ENCODE data around the gene VPS25.
"Not testable (repeated sequence)": the region's sequence is repeated elsewhere in the genome, so short reads cannot be mapped to it uniquely, and the experiment has no call there.

VPS25 gene

GRCh38 chr17:42767512-42767911 lies 5.7 kb upstream of the VPS25 start:
- FAIRE-seq (no peak), DNase-seq (ENCODE audit: extremely low spot score, insufficient read length, low read depth) (no peak)

DNA sequence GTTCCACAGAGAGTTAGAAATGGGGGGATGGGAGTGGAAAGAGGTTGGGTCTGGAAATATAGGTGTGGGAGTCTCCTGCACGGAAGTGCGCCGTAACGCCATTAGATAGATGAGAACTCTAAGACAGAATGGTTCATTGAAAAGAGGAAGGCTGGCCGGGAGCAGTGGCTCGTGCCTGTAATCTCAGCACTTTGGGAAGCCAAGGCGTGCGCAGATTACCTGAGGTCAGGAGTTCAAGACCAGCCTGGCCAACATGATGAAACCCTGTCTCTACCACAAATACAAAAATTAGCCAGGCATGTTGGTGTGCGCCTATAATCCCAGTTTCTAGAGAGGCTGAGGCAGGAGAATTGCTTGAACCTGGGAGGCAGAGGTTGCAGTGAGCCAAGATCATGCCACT lies 5.2 kb upstream of the VPS25 start:
- FAIRE-seq; DNase-seq (ENCODE audit: extremely low spot score, insufficient read length, low read depth): not testable (repeated sequence)

DNA sequence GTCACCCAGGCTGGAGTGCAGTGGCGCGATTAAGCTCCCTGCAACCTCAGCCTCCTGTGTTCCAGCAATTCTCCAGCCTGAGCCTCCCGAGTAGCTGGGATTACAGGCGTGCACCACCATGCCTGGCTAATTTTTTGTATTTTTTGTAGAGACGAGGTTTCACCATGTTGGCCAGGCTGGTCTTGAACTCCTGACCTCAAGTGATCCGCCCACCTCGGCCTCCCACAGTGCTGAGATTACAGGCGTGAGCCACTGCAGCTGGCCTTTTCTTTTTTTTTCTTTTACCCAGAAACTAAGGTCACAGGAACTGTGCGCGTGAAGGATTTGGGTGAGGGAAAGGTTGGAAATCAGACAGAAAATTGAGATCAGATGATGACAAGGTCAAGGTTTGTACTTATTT lies 3.3 kb upstream of the VPS25 start:
- FAIRE-seq; DNase-seq (ENCODE audit: extremely low spot score, insufficient read length, low read depth): not testable (repeated sequence)

- no peak for FAIRE-seq
Measured at GRCh38 chr17:42772945-42773289, 332 bp upstream of the VPS25 start.

GRCh38 chr17:42774066-42774745 lies 957 bp downstream of the VPS25 start:
- DNase-seq (ENCODE audit: extremely low spot score, insufficient read length, low read depth) (no peak), FAIRE-seq (no peak)

More at GRCh38 chr17:42772945-42773289, 332 bp upstream of the VPS25 start:
- no peak for DNase-seq (ENCODE audit: extremely low spot score, insufficient read length, low read depth)

DNA sequence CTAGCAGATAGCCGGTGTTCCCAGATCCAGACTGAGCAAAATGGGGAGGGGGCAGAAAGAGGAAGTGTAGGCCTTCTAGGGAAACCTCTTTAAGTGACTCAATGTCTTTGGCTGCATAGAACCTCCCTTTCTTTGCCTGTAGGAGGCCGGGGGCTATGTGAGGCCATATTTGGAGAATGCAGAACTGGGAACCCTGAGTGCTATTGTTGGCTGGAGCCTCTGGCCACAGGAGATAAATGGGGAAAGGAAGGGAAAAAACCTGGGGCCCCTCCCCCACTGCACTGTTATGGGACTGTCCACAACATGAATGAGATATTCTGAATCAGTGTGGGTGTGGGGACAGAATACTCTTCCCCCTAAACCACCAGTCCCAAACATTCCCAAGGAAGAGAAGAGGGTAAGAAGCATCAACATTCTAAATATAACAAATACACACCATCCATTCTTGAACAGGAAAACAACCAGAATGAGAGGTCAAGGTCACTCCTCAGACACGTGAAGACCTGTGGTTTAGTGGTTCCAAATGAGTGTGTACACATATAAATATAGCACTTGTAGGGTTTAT lies 2.4 kb downstream of the VPS25 start:
- DNase-seq (ENCODE audit: extremely low spot score, insufficient read length, low read depth): no peak
- FAIRE-seq: no peak

DNA sequence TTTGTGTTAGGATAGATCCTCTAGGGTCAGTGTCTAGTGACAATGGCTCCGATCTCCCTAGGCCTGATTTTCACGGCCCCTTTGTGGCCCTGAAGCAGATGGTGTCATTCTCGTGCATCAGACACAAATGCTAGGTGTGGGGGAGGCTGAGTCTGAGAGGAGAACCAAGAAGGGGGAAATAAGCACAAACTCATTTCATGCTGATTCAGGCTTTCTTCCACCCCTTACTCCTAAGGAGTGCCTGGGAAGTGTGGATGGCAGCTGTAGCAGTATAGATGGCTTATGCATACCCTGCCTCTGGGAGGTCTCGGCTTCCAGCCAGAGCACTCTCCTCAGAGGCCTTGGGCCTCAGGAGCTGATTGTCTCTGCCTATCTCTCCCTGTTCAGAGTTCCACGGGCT lies 5.3 kb downstream of the VPS25 start:
- no peak for DNase-seq (ENCODE audit: extremely low spot score, insufficient read length, low read depth)
- no peak for FAIRE-seq

- FAIRE-seq (no peak), DNase-seq (ENCODE audit: extremely low spot score, insufficient read length, low read depth) (no peak)
Measured at GRCh38 chr17:42779304-42779935, 6.2 kb downstream of the VPS25 start.

DNA sequence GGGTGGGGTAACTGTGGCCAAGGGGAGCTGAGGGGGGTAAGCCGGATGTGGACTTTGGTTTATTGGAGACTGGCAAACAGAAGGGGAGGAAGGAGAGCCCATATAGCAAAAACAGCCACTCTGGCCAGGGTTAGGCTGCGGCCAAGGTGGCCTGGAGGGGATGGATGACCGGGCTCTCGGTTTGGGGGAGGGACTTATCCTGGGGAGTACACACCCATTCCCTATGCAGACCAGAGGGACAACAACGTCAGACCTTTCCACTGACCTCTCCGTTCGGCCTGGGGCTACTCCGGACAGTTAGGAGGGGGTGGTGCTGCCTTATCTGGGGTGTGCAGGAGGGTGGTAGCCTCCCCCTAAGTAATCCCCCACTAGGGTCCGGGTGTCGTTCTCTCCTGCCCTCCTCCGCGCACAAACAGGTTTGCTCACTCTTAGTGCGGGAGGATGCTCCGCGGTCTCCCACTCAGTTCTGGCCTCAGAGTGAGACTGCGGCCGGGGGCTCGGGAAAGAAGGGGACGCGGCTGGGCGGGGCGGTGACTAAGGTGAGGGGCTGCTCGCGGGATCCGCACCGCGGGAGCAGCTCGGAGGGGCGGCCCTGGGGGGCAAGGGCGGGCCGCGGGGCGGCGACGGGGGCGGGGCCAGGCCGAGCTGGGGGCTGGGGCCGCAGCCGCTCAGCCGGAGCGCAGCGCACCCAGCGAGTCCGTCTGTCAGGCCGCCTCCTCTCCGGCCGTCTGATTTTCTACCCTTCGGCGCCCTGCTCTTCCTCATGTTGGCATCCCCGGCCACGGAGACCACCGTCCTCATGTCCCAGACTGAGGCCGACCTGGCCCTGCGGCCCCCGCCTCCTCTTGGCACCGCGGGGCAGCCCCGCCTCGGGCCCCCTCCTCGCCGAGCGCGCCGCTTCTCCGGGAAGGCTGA lies 6.9 kb downstream of the VPS25 start, which contains the start of gene WNK4:
WNK4 (plus strand) TSS at position 675 of the 915 bp plus-strand sequence; CDS start at position 764, 89 bp downstream.
- no peak for DNase-seq (ENCODE audit: extremely low spot score, insufficient read length, low read depth)
- FAIRE-seq: no peak

DNA sequence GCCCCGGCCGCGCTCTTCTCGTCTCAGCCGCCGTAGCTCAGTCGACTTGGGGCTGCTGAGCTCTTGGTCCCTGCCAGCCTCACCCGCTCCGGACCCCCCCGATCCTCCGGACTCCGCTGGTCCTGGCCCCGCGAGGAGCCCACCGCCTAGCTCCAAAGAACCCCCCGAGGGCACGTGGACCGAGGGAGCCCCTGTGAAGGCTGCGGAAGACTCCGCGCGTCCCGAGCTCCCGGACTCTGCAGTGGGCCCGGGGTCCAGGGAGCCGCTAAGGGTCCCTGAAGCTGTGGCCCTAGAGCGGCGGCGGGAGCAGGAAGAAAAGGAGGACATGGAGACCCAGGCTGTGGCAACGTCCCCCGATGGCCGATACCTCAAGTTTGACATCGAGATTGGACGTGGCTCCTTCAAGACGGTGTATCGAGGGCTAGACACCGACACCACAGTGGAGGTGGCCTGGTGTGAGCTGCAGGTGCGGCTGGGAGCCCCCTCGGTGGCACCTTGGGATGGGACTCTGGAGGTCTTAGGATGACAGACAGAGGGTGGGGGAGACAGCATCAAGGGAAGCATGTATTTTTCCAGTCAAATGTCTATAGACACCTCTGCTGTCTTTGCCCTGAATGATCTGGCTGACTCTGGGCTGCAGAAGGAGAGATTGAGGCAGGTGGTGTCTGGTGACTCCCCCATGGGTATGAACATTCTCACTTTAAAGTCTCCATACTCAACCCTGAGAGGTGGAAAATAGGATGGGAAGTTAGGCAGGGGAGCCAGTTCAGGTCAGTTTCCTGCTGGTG lies 7.8 kb downstream of the VPS25 start:
- no peak for FAIRE-seq
- DNase-seq (ENCODE audit: extremely low spot score, insufficient read length, low read depth): no peak

DNA sequence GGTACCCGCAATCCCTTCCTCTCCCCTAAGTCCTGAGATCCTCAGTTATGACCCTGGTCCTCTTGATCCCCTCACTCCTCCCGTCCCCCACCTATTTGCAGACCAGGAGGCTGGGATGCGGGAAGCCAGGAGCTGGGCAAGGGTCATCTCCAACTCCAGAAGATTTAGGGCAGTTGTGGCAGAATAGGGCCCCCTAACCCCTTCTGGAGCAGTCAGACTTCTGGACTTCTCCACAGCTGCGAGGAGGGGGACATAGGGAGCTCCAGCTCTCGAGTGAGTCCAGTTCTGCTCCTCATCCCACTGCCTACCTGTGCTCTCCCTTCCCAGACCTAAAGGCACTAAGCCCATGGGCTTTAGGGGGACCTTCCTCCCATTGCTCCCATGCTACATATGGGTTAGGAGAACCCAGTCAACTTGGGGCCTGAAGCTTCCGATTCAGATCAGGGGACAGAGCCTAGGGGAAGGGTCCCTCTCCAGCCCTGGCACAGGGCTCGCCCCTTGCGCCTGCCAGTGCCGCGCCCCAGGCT lies 8.5 kb downstream of the VPS25 start:
- no peak for DNase-seq (ENCODE audit: extremely low spot score, insufficient read length, low read depth)
- no peak for FAIRE-seq

GRCh38 chr17:42782166-42783061 lies 9.2 kb downstream of the VPS25 start:
- DNase-seq (ENCODE audit: extremely low spot score, insufficient read length, low read depth) (no peak), FAIRE-seq (no peak)

DNA sequence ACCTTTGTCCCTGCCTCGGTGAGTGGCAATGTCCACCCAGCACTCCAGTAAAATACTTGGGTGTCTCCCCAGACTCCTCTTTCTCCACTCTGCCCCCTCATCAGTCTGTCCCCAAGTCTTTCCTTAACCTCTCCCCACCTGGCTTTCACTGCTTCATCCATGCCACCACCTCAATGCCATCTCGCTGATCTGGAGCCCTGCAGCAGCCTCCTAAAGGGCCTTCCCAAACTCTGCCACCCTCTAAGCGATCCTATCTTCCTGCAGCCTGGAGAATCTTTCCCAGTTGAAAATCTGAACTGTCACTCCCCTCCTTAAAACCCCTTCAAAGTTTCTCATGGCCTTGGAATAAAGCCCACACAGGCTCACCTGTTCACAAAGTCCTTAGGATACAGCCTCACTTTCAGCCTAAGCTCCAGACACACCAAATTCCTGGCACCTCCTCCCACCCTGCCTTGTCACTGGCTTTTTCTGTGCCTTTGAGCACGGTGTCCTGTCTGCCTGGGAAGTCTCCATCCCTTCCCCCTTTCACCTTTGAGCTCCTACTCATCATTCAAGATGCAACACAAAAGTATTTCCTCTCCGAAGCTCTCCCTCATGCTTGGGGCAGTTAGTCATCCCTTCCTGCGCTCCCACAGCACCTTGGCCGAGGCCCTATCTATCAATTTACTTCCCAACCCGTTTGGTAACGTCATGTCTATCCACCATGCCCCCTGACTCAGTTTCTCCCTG lies 10.0 kb downstream of the VPS25 start:
- FAIRE-seq: no peak
- no peak for DNase-seq (ENCODE audit: extremely low spot score, insufficient read length, low read depth)

DNA sequence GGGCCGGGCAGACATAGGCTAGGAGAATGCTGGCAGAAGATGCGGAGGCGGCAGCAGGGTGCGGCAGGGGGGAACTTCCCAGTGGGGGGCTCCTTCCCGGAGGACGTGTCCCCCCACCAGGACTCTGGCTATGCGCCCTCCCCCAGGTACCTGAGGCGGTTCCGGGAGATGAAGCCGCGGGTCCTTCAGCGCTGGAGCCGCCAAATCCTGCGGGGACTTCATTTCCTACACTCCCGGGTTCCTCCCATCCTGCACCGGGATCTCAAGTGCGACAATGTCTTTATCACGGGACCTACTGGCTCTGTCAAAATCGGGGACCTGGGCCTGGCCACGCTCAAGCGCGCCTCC lies 10.5 kb downstream of the VPS25 start:
- FAIRE-seq (no peak), DNase-seq (ENCODE audit: extremely low spot score, insufficient read length, low read depth) (no peak)

DNA sequence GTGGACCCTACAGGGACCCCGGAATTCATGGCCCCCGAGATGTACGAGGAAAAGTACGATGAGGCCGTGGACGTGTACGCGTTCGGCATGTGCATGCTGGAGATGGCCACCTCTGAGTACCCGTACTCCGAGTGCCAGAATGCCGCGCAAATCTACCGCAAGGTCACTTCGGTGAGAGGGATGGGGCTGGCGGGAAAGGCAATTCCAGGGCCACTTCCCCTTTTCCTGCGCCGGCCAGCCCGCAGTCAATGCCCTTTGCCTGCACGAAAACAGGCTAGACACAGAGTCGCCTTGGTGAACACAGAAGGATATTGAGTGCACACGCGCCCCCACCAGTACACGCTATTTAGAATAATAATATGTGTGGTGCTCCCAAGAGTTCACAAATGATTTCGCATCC lies 11.2 kb downstream of the VPS25 start:
- DNase-seq (ENCODE audit: extremely low spot score, insufficient read length, low read depth): no peak
- no peak for FAIRE-seq

- no peak for DNase-seq (ENCODE audit: extremely low spot score, insufficient read length, low read depth)
- FAIRE-seq: no peak
Measured at GRCh38 chr17:42784811-42785592, 11.8 kb downstream of the VPS25 start.

DNA sequence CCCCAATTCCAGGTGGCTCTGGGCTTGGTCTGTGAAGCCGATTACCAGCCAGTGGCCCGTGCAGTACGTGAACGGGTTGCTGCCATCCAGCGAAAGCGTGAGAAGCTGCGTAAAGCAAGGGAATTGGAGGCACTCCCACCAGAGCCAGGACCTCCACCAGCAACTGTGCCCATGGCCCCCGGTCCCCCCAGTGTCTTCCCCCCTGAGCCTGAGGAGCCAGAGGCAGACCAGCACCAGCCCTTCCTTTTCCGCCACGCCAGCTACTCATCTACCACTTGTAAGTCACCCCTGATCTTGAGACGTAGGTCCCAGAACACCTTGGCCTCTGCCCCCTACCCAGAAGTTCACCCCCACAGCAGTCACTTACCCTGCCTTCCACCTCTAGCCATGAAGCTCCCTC lies 14.0 kb downstream of the VPS25 start:
- FAIRE-seq: no peak
- DNase-seq (ENCODE audit: extremely low spot score, insufficient read length, low read depth): no peak

Measured in GM18507 (cell line).